ENCODE measurements around the gene PRSS53. TPM values are rescaled to one million over a fixed set of nuclear protein-coding genes. Genes with fewer than 3 reads are reported as not detected.
A peak's percentile ranks its signal among the peaks of the same experiment; 100 is the strongest.

Gene PRSS53
- total and polyA plus RNA-seq, 3 donors from 2014 or later: 1.1 to 6.1 (median 2.7) TPM

DNA sequence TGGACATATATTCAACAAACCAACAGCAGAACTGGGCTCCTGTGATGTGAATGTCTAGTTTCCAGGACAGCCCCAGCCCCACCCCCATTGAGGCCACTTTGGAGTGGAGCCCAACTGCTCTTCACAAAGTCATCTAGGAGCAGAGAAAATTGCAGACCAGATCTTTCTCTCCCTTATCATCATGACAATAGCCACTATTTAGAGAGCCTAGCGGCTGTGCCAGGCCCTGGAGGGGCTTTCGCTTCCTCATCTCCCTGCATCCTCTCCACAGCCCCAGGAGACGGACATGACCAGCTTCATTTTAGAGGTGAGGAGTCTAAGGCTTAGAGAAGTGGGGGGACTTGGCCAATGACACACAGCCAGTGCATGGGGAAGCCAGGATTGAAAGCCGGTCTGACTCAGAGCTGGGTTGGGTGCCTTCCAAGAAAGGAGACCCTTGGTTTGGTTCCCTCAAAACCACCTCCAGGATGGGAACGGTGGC is 45.4 kb upstream of the PRSS53 start:
- peak; percentile 33 for DNase-seq
- Histone ChIP-seq H3K4me3 (no peak overlapping the region), H3K4me1 (peaks cover 17% of the 10 kb centered on the region), H3K9me3 (no peaks in the 10 kb centered on the region), H3K36me3 (ENCODE audit: low read depth, missing control alignments) (peaks cover 5% of the 10 kb centered on the region), H3K27me3 (no peaks in the 10 kb centered on the region), H3K27ac (no peak overlapping the region)
- intact Hi-C loops (cut with DNase I; ENCODE audit: low total_unique reads): no loop called here
- no peak for TF ChIP-seq POLR2A (IDR thresholded peaks at IDR 0.05)
- TF ChIP-seq, protein P1, sequence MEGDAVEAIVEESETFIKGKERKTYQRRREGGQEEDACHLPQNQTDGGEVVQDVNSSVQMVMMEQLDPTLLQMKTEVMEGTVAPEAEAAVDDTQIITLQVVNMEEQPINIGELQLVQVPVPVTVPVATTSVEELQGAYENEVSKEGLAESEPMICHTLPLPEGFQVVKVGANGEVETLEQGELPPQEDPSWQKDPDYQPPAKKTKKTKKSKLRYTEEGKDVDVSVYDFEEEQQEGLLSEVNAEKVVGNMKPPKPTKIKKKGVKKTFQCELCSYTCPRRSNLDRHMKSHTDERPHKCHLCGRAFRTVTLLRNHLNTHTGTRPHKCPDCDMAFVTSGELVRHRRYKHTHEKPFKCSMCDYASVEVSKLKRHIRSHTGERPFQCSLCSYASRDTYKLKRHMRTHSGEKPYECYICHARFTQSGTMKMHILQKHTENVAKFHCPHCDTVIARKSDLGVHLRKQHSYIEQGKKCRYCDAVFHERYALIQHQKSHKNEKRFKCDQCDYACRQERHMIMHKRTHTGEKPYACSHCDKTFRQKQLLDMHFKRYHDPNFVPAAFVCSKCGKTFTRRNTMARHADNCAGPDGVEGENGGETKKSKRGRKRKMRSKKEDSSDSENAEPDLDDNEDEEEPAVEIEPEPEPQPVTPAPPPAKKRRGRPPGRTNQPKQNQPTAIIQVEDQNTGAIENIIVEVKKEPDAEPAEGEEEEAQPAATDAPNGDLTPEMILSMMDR (IDR thresholded peaks at IDR 0.05): no peak
- WGBS, 2 donors: 43 to 58% methylated on average over 4 to 5 of the region's 5 CpGs

- intact Hi-C loops (cut with DNase I; ENCODE audit: low total_unique reads): no loop called here
- Histone ChIP-seq H3K27me3 (no peaks in the 10 kb centered on the region), H3K9me3 (no peaks in the 10 kb centered on the region), H3K4me1 (peaks cover 27% of the 10 kb centered on the region), H3K4me3 (no peak overlapping the region), H3K27ac (no peak overlapping the region), H3K36me3 (ENCODE audit: low read depth, missing control alignments) (peaks cover 5% of the 10 kb centered on the region)
- TF ChIP-seq POLR2A (IDR thresholded peaks at IDR 0.05): no peak
- TF ChIP-seq, protein P1 (IDR thresholded peaks at IDR 0.05): no peak
- 87 to 88% methylated on average over 4 to 6 of the region's 6 CpGs for WGBS, 2 donors
- no peak for DNase-seq
Measured at GRCh38 chr16:31133046-31133501, 44.3 kb upstream of the PRSS53 start.

DNA sequence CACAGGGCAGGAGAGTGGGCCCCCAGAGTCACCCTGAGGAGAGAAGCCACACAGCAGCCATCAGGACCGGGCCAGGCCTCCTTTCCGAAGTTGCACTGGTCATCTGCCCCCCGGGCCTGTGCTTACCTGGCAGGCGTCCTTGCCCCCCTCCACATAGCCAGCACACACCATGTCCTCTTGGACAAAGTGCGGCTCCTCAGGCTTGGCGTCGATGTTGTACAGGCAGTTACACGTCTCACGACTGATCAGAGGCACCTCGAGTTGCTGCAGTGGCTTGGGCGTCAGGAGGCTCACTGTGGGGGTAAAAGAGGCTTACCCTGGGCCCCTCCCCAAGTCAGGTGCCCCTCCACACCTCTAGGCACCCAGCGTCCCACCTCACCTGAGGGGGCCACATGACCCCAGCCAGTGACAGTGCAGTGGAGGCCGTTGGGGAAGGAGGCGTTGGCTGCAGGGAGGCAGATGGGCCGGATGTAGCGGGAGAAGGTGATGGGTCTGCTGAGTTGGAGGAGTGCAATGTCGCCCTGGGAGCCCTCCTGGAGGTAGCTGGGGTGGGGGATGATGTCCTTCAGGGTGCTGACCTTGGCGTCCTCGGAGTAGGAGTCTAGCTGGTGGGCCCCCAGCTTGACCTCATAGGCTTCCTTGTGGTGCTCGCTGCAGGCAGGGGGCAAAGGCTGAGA is 43.7 kb upstream of the PRSS53 start:
- Histone ChIP-seq H3K27me3 (no peaks in the 10 kb centered on the region), H3K4me3 (no peak overlapping the region), H3K4me1 (peaks cover 30% of the 10 kb centered on the region), H3K9me3 (no peaks in the 10 kb centered on the region), H3K27ac (no peak overlapping the region), H3K36me3 (ENCODE audit: low read depth, missing control alignments) (peaks cover 5% of the 10 kb centered on the region)
- no peak for DNase-seq
- TF ChIP-seq POLR2A (IDR thresholded peaks at IDR 0.05): no peak
- TF ChIP-seq, protein P1 (IDR thresholded peaks at IDR 0.05): no peak
- intact Hi-C loops (cut with DNase I; ENCODE audit: low total_unique reads): no loop called here
- WGBS, 2 donors: 87 to 88% methylated on average over 9 to 19 of the region's 20 CpGs

GRCh38 chr16:31131841-31132271 is 43.1 kb upstream of the PRSS53 start:
- H3K27ac ChIP-seq: no peak overlapping the region
- intact Hi-C loops (cut with DNase I; ENCODE audit: low total_unique reads): no loop called here
- TF ChIP-seq, protein P1 (IDR thresholded peaks at IDR 0.05): no peak
- TF ChIP-seq POLR2A (IDR thresholded peaks at IDR 0.05): no peak
- no peaks in the 10 kb centered on the region for H3K27me3 ChIP-seq
- WGBS, 2 donors: 89 to 92% methylated on average over 3 to 5 of the region's 5 CpGs
- DNase-seq: no peak
- H3K4me3 ChIP-seq: no peak overlapping the region
- H3K9me3 ChIP-seq: no peaks in the 10 kb centered on the region
- peaks cover 5% of the 10 kb centered on the region for H3K36me3 ChIP-seq (ENCODE audit: low read depth, missing control alignments)
- H3K4me1 ChIP-seq: peaks cover 30% of the 10 kb centered on the region

GRCh38 chr16:31131416-31131815 is 42.7 kb upstream of the PRSS53 start:
- H3K27ac ChIP-seq: no peak overlapping the region
- H3K4me3 ChIP-seq: no peak overlapping the region
- peaks cover 5% of the 10 kb centered on the region for H3K36me3 ChIP-seq (ENCODE audit: low read depth, missing control alignments)
- H3K9me3 ChIP-seq: no peaks in the 10 kb centered on the region
- no peaks in the 10 kb centered on the region for H3K27me3 ChIP-seq
- no peak for DNase-seq
- TF ChIP-seq, protein P1 (IDR thresholded peaks at IDR 0.05): no peak
- no peak for TF ChIP-seq POLR2A (IDR thresholded peaks at IDR 0.05)
- intact Hi-C loops (cut with DNase I; ENCODE audit: low total_unique reads): no loop called here
- H3K4me1 ChIP-seq: peaks cover 30% of the 10 kb centered on the region
- 88 to 100% methylated on average over 2 to 11 of the region's 11 CpGs for WGBS, 2 donors

All from testis (tissue), 3 donors.